Endothelial cell of umbilical vein (primary cell): ENCODE results near the gene ATP6V1D. TPM values are rescaled to one million over a fixed set of nuclear protein-coding genes. Genes with fewer than 3 reads are reported as not detected.

Source experiments
- BruUV-seq: library from RNA; stranded (reverse); fragments of 400-500 nt; replicated peaks from 2 replicates; lab custom pipeline; 2021; lab: Mats Ljungman, UMichigan
- CTCF ChIA-PET: fragments of 300-600, 350-600 bp; sonication (Branson Sonifier 250); formaldehyde crosslinking; loops from one replicate; lab custom pipeline; 2021; ENCODE audit warnings: antibody characterized with exemption, inconsistent platforms; lab: Charles Lee
- POLR2A ChIA-PET: fragments of 300-600, 350-600 bp; sonication (Branson Sonifier 250); formaldehyde crosslinking; loops from one replicate; lab custom pipeline; 2021; ENCODE audit warnings: antibody characterized with exemption, inconsistent platforms; lab: Charles Lee
- DNase-seq: peaks from one replicate; pipeline ENCODE4 v3.0.0-alpha.2; 2011; ENCODE audit warnings: low read depth, low spot score
- FAIRE-seq: peaks from 2 replicates; lab custom pipeline; 2011; peaks lifted over from hg19 to GRCh38; lab: Jason Lieb, UNC
- H2AFZ ChIP-seq: 2 replicates; pipeline ENCODE4 v1.6.0; 2012; ENCODE audit warnings: low read depth, low read length, control low read depth, inconsistent platforms
- H3K27ac ChIP-seq: 2 replicates; pipeline ENCODE4 v1.5.1; 2011; ENCODE audit warnings: low read depth, mild to moderate bottlenecking, control low read depth, low read length, moderate library complexity; ENCODE audit not compliant: insufficient read depth
- H3K27me3 ChIP-seq, 2 experiments: 2 replicates each; pipeline versions ENCODE4 v1.6.0 to v1.6.1; 2011; ENCODE audit warnings: low read length in 2 of 2, mixed read lengths in 1 of 2; ENCODE audit not compliant: control insufficient read depth in 2 of 2, insufficient read depth in 2 of 2
- H3K36me3 ChIP-seq, 2 experiments: 2 replicates in 1 of 2; 3 replicates in 1 of 2; pipeline ENCODE4 v1.5.1; 2011; ENCODE audit warnings: low read length in 2 of 2, mild to moderate bottlenecking in 1 of 2, moderate library complexity in 1 of 2; ENCODE audit not compliant: control insufficient read depth in 2 of 2, insufficient read depth in 2 of 2; ENCODE audit errors: extremely low read depth in 1 of 2
- H3K4me1 ChIP-seq: 3 replicates; pipeline ENCODE4 v1.5.1; 2011; ENCODE audit warnings: mild to moderate bottlenecking, low read length; ENCODE audit not compliant: control insufficient read depth, insufficient read depth; ENCODE audit errors: extremely low read depth
- H3K4me2 ChIP-seq: 2 replicates; pipeline ENCODE4 v1.6.1; 2011; ENCODE audit warnings: low read length, control low read depth, mixed read lengths; ENCODE audit not compliant: insufficient read depth
- H3K4me3 ChIP-seq, 3 experiments: fragments of 200-600 bp in 1 of 3; sonication (generic), shearing (Covaris generic) in 1 of 3; replicated peaks in 1 of 3; 2 replicates each; pipeline ENCODE4 v1.5.1; 2011 to 2016; ENCODE audit warnings: control low read depth in 3 of 3, low read length in 3 of 3, mild to moderate bottlenecking in 2 of 3, inconsistent platforms in 1 of 3, low read depth in 1 of 3, moderate library complexity in 1 of 3; ENCODE audit not compliant: insufficient read depth in 1 of 3
- H3K79me2 ChIP-seq: 2 replicates; pipeline ENCODE4 v1.6.0; 2012; ENCODE audit warnings: low read length, inconsistent platforms; ENCODE audit not compliant: control insufficient read depth, insufficient read depth
- H3K9ac ChIP-seq: replicated peaks from 2 replicates; pipeline ENCODE3; 2011; ENCODE audit warnings: low read length, control low read depth; ENCODE audit not compliant: insufficient read depth; ENCODE audit errors: extremely low read depth
- H3K9me1 ChIP-seq: replicated peaks from 3 replicates; pipeline ENCODE4 v1.6.0; 2011; ENCODE audit warnings: mild to moderate bottlenecking, low read length; ENCODE audit not compliant: control insufficient read depth, insufficient read depth; ENCODE audit errors: extremely low read depth
- H3K9me3 ChIP-seq: replicated peaks from 2 replicates; pipeline ENCODE4 v1.5.1; 2012; ENCODE audit warnings: low read length, inconsistent platforms; ENCODE audit not compliant: control insufficient read depth, insufficient read depth
- H4K20me1 ChIP-seq: replicated peaks from 2 replicates; pipeline ENCODE3; 2011; ENCODE audit warnings: mild to moderate bottlenecking, low read length; ENCODE audit not compliant: control insufficient read depth, insufficient read depth; ENCODE audit errors: extremely low read depth
- CTCF ChIP-seq, 2 donors: IDR thresholded peaks; 1 replicate in 1 of 2; 2 replicates in 1 of 2; pipeline ENCODE4 v1.5.1; 2011; ENCODE audit warnings: low read length in 2 of 2, mild to moderate bottlenecking in 2 of 2, moderate library complexity in 2 of 2, control low read depth in 1 of 2, inconsistent platforms in 1 of 2, low read depth in 1 of 2; ENCODE audit not compliant: insufficient read depth in 1 of 2; ENCODE audit errors: extremely low read depth in 1 of 2
- EZH2 ChIP-seq: IDR thresholded peaks from 2 replicates; pipeline ENCODE4 v1.6.1; 2012; ENCODE audit warnings: borderline replicate concordance, low read depth, mild to moderate bottlenecking, moderate library complexity, low read length, inconsistent platforms; ENCODE audit not compliant: severe bottlenecking
- FOS ChIP-seq: IDR thresholded peaks from 2 replicates; pipeline ENCODE4 v1.6.1; 2011; ENCODE audit warnings: mild to moderate bottlenecking, low read length, moderate library complexity, borderline replicate concordance; ENCODE audit not compliant: insufficient read depth
- GATA2 ChIP-seq: IDR thresholded peaks from 2 replicates; pipeline ENCODE4 v1.7.0; 2011; ENCODE audit warnings: low read depth, mild to moderate bottlenecking, moderate library complexity, mixed read lengths, low read length; ENCODE audit not compliant: insufficient read length, insufficient read depth
- JUN ChIP-seq: IDR thresholded peaks from 2 replicates; pipeline ENCODE4 v1.6.1; 2011; ENCODE audit warnings: borderline replicate concordance, low read depth; ENCODE audit not compliant: insufficient read length, insufficient read depth
- MYC ChIP-seq: IDR thresholded peaks from one replicate; pipeline ENCODE4 v1.6.1; 2011; ENCODE audit warnings: mild to moderate bottlenecking, low read depth, low read length
- POLR2A ChIP-seq: IDR thresholded peaks from 2 replicates; pipeline ENCODE4 v1.6.1; 2012; ENCODE audit warnings: low read depth, mild to moderate bottlenecking, control low read depth, low read length
- POLR2AphosphoS5 ChIP-seq: IDR thresholded peaks from 2 replicates; pipeline ENCODE4 v1.6.1; 2012; ENCODE audit warnings: low read depth, mild to moderate bottlenecking, control low read depth, low read length, moderate library complexity; ENCODE audit not compliant: insufficient read depth
- dilution Hi-C: fragments of 300-500 bp; cut with MboI; formaldehyde crosslinking; loops from one replicate; pipeline ENCODE4 v1.15.0; 2019; ENCODE audit warnings: low sequenced_read_pairs; ENCODE audit not compliant: extremely low pct_ligation_motif_present
- intact Hi-C: fragments of 100-400 bp; cut with micrococcal nuclease; formaldehyde crosslinking; loops from one replicate; pipeline ENCODE4 v1.10.0; 2022
- polyA plus RNA-seq, 4 experiments: library from polyadenylated mRNA; depleted of rRNA in 3 of 4; stranded (reverse) in 3 of 4; unstranded in 1 of 4; fragments of >200 nt; gene quantifications; 2 replicates each; pipeline versions ENCODE4 v1.2.1 to v1.2.3, GENCODE V29; 2011 to 2012; ENCODE audit warnings: missing spikeins in 1 of 4
- total RNA-seq: library from RNA; stranded (reverse); gene quantifications from 2 replicates; pipeline ENCODE4 v1.2.3, GENCODE V29; 2021
- TF ChIP-seq, protein P1 (sequence below): IDR thresholded peaks from 2 replicates; pipeline ENCODE4 v1.6.1; 2011; ENCODE audit not compliant: insufficient read depth, insufficient read length

The ATP6V1D gene
- total and polyA plus RNA-seq, 2 donors (not counting 3 experiments of a cell fraction or from before 2014, with no cell fraction given) = 28.6 to 63.1 TPM

DNA sequence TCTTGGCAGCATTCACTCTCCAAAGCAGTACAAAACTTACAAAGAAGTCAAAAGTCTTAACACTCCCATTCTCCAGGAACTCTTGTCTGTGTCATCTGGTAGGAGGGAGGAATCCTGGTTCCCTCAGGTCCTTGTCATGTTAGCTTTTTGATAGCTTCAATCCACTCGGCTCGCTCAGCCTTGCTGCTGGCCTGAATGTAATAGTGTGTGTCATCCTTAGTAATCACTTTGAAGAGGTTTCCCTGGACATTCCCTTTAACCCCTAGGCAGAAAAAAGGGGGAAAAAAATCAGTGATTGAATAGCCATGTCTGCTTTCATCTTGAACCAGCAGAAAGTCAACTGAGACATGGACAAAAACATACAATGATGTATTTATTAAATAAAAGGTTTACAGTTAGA, 27.6 kb upstream of the ATP6V1D start:
- Histone ChIP-seq H3K9ac (no peak overlapping the region), H3K4me3 (no peak overlapping the region), H3K79me2 (no peaks in the 10 kb centered on the region), H3K9me3 (no peaks in the 10 kb centered on the region), H2AFZ (no peak overlapping the region), H4K20me1 (no peaks in the 10 kb centered on the region), H3K36me3 (peaks cover 7 to 31% of the 10 kb centered on the region in 2 experiments), H3K4me2 (no peak overlapping the region), H3K4me1 (no peaks in the 10 kb centered on the region), H3K27ac (no peak overlapping the region), H3K27me3 (no peaks in the 10 kb centered on the region), H3K9me1 (no peaks in the 10 kb centered on the region)
- POLR2A ChIA-PET = no interaction called here
- FAIRE-seq (no peak), DNase-seq (no peak)
- intact Hi-C loops = no loop called here
- no peak for TF ChIP-seq POLR2AphosphoS5
- no peak for TF ChIP-seq MYC
- TF ChIP-seq, protein P1, sequence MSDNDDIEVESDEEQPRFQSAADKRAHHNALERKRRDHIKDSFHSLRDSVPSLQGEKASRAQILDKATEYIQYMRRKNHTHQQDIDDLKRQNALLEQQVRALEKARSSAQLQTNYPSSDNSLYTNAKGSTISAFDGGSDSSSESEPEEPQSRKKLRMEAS = no peak
- no peak for TF ChIP-seq GATA2
- TF ChIP-seq POLR2A = no peak
- TF ChIP-seq CTCF (IDR thresholded peaks at IDR 0.05; ENCODE audit: extremely low read depth in 1 of 2, insufficient read depth in 1 of 2, low read depth in 1 of 2, low read length in 2 of 2) = no peak
- TF ChIP-seq JUN = no peak
- TF ChIP-seq EZH2 = no peak
- no peak for TF ChIP-seq FOS
- BruUV-seq = no TSS peak
- dilution Hi-C loops = no loop called here
- CTCF ChIA-PET = interaction anchor here (1.2 to 1.6 kb wide), 2 partner anchors 23 to 28 kb away, joined by 3 to 5 read pairs; partner anchors contain the start of gene ATP6V1D
